Activated T-cell treated with anti-CD3 and anti-CD28 coated beads, Interleukin-2, amount 50 U/mL, for 24 hours (primary cell): Measurements from ENCODE around the gene CHRFAM7A.
"Not testable (repeated sequence)": the region's sequence is repeated elsewhere in the genome, so short reads cannot be mapped to it uniquely, and the experiment has no call there.

ENCODE experiments used
- DNase-seq: peaks from one replicate; pipeline ENCODE4 v3.0.0-alpha.2; 2020
- H3K27ac Mint-ChIP-seq: 2 replicates; pipeline ENCODE4 v1.8.0; 2020; ENCODE audit warnings: mild to moderate bottlenecking, mixed read lengths
- H3K27me3 Mint-ChIP-seq: 2 replicates; pipeline ENCODE4 v1.8.0; 2020; ENCODE audit warnings: mixed read lengths
- H3K36me3 Mint-ChIP-seq: 2 replicates; pipeline ENCODE4 v1.8.0; 2020; ENCODE audit warnings: low read depth, mixed read lengths
- H3K4me1 Mint-ChIP-seq: 2 replicates; pipeline ENCODE4 v1.8.0; 2020; ENCODE audit warnings: low read depth, mixed read lengths
- H3K4me3 Mint-ChIP-seq: 2 replicates; pipeline ENCODE4 v1.8.0; 2020; ENCODE audit warnings: mild to moderate bottlenecking, moderate library complexity, mixed read lengths
- H3K9me3 Mint-ChIP-seq: 2 replicates; pipeline ENCODE4 v1.8.0; 2020; ENCODE audit warnings: mixed read lengths

The CHRFAM7A gene

GRCh38 chr15:30392766-30393663 is at the start of gene CHRFAM7A:
CHRFAM7A (minus strand) TSS chr15:30393540; CDS start chr15:30383351, 10,189 bp downstream.
- not testable (repeated sequence) for H3K9me3 Mint-ChIP-seq, H3K27me3 Mint-ChIP-seq, DNase-seq, H3K4me3 Mint-ChIP-seq, H3K4me1 Mint-ChIP-seq, H3K36me3 Mint-ChIP-seq, H3K27ac Mint-ChIP-seq

- H3K9me3 Mint-ChIP-seq, DNase-seq, H3K27ac Mint-ChIP-seq, H3K4me3 Mint-ChIP-seq, H3K36me3 Mint-ChIP-seq, H3K4me1 Mint-ChIP-seq, H3K27me3 Mint-ChIP-seq: not testable (repeated sequence)
Observed at GRCh38 chr15:30438348-30438747, 45.0 kb upstream of the CHRFAM7A start.

GRCh38 chr15:30435878-30436277 is 42.5 kb upstream of the CHRFAM7A start:
- H3K4me1 Mint-ChIP-seq, DNase-seq, H3K27me3 Mint-ChIP-seq, H3K36me3 Mint-ChIP-seq, H3K4me3 Mint-ChIP-seq, H3K9me3 Mint-ChIP-seq, H3K27ac Mint-ChIP-seq: not testable (repeated sequence)

- H3K4me3 Mint-ChIP-seq, H3K9me3 Mint-ChIP-seq, DNase-seq, H3K36me3 Mint-ChIP-seq, H3K4me1 Mint-ChIP-seq, H3K27me3 Mint-ChIP-seq, H3K27ac Mint-ChIP-seq: not testable (repeated sequence)
Observed at GRCh38 chr15:30420723-30421122, 27.4 kb upstream of the CHRFAM7A start.

GRCh38 chr15:30414160-30414559 is 20.8 kb upstream of the CHRFAM7A start, which contains the start of gene GOLGA8R:
GOLGA8R (minus strand) TSS chr15:30414260; CDS start chr15:30414162, 98 bp downstream.
- H3K4me1 Mint-ChIP-seq = not testable (repeated sequence)

GRCh38 chr15:30407636-30408035 is 14.3 kb upstream of the CHRFAM7A start:
- H3K27me3 Mint-ChIP-seq, H3K4me1 Mint-ChIP-seq, H3K9me3 Mint-ChIP-seq, H3K4me3 Mint-ChIP-seq, H3K36me3 Mint-ChIP-seq, H3K27ac Mint-ChIP-seq, DNase-seq: not testable (repeated sequence)

More at GRCh38 chr15:30414160-30414559, 20.8 kb upstream of the CHRFAM7A start, which contains the start of gene GOLGA8R:
- not testable (repeated sequence) for H3K9me3 Mint-ChIP-seq, H3K36me3 Mint-ChIP-seq, H3K4me3 Mint-ChIP-seq, H3K27me3 Mint-ChIP-seq, H3K27ac Mint-ChIP-seq, DNase-seq

- not testable (repeated sequence) for H3K27ac Mint-ChIP-seq, H3K4me1 Mint-ChIP-seq, H3K36me3 Mint-ChIP-seq, H3K9me3 Mint-ChIP-seq, H3K27me3 Mint-ChIP-seq, H3K4me3 Mint-ChIP-seq
- peak; percentile 83 for DNase-seq
Observed at GRCh38 chr15:30398988-30399387, 5.6 kb upstream of the CHRFAM7A start.

DNA sequence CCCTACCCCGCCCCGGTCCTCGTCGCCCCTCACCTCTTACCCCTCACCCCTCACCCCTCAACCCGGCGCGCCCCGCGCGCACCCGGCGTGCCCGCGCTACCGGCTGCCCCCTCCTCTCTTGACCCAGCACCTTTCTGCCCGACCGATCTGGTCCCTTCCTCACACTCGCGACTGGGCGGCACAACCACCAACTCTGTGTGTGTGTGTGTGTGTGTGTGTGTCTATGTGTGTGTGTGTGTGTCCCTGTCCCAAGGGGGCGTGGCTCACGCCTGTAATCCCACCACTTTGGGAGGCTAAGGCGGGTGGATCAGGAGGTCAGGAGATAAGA is 288 bp upstream of the CHRFAM7A start:
- DNase-seq, H3K4me1 Mint-ChIP-seq, H3K27me3 Mint-ChIP-seq, H3K4me3 Mint-ChIP-seq, H3K36me3 Mint-ChIP-seq, H3K27ac Mint-ChIP-seq, H3K9me3 Mint-ChIP-seq: not testable (repeated sequence)

DNA sequence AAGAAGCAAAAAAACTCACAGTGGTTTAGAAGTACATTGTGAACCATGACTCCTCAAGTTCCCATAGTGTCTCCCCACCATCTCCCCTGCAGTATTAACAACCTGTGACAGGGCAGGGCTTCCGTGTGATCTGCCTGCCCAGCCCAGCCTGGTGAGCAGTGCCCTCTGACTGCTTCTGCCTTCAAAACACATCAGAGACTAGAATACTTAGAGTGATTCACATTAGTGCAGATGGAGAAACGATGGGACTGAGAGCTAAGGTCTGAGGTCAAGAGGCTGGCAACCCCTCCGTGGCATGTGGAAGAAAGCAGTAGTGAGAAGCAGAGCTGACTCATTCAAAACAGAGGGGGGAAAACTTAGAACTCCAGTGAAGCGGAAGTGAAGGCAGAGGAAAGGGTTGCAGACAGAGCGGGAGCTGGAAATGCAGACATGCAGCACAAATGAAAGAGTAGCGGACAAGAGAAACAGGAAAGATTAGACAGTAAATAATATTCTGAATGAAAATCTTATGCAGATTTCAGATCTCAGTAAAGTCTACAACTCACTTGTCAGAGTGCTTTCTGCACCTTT is 6.9 kb downstream of the CHRFAM7A start:
- not testable (repeated sequence) for H3K4me1 Mint-ChIP-seq, H3K9me3 Mint-ChIP-seq

GRCh38 chr15:30377082-30377413 is 16.3 kb downstream of the CHRFAM7A start:
- H3K4me1 Mint-ChIP-seq, H3K9me3 Mint-ChIP-seq, H3K4me3 Mint-ChIP-seq, H3K27ac Mint-ChIP-seq, H3K36me3 Mint-ChIP-seq, H3K27me3 Mint-ChIP-seq, DNase-seq: not testable (repeated sequence)

More for the DNA sequence above, 6.9 kb downstream of the CHRFAM7A start:
- DNase-seq, H3K4me3 Mint-ChIP-seq, H3K36me3 Mint-ChIP-seq, H3K27ac Mint-ChIP-seq, H3K27me3 Mint-ChIP-seq: not testable (repeated sequence)

GRCh38 chr15:30376375-30377081 is 16.8 kb downstream of the CHRFAM7A start:
- not testable (repeated sequence) for H3K4me1 Mint-ChIP-seq, H3K4me3 Mint-ChIP-seq, H3K9me3 Mint-ChIP-seq, H3K27ac Mint-ChIP-seq, DNase-seq, H3K27me3 Mint-ChIP-seq, H3K36me3 Mint-ChIP-seq

DNA sequence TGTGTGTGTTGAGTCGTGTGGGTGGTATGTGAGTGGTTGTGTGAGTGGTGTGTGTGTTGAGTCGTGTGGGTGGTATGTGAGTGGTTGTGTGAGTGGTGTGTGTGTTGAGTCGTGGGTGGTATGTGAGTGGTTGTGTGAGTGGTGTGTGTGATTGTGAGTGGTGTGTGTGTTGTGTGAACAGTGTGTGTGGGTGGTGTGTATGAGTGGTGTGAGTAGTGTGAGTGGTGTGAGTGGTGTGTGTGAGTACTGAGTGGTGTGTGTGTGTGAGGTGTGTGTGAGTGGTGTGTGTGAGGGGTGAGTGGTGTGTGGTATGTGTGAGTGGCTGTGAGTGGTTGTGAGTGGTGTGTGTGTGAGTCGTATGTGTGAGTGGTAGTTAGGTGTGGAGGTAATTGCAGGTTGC is 17.5 kb downstream of the CHRFAM7A start:
- not testable (repeated sequence) for H3K4me1 Mint-ChIP-seq, DNase-seq, H3K27me3 Mint-ChIP-seq, H3K36me3 Mint-ChIP-seq, H3K27ac Mint-ChIP-seq, H3K4me3 Mint-ChIP-seq, H3K9me3 Mint-ChIP-seq

- H3K27ac Mint-ChIP-seq, H3K4me3 Mint-ChIP-seq, DNase-seq, H3K27me3 Mint-ChIP-seq, H3K36me3 Mint-ChIP-seq, H3K9me3 Mint-ChIP-seq, H3K4me1 Mint-ChIP-seq: not testable (repeated sequence)
Observed at GRCh38 chr15:30374862-30375261, 18.5 kb downstream of the CHRFAM7A start.

- not testable (repeated sequence) for H3K27ac Mint-ChIP-seq, H3K36me3 Mint-ChIP-seq, H3K4me3 Mint-ChIP-seq, H3K9me3 Mint-ChIP-seq, H3K27me3 Mint-ChIP-seq, DNase-seq, H3K4me1 Mint-ChIP-seq
Observed at GRCh38 chr15:30368271-30368670, 25.1 kb downstream of the CHRFAM7A start.

DNA sequence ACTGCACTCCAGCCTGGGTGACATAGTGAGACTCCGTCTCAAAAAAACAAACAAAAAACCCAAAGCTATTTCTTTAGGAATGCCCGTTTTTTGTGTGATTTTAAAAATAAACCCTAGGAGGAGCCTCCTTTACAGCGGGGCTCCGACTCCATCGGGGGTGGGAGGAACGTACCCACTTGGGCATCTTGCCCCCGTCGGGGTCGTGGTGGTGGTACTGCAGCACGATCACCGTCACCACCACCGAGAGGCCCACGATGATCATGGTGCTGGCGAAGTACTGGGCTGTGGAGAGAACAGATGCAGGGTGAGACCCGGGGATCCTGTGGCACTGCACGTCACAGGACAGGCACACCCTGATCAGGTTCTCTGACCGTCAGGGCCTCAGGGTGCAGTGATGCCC is 26.1 kb downstream of the CHRFAM7A start:
- H3K4me3 Mint-ChIP-seq, H3K36me3 Mint-ChIP-seq, H3K4me1 Mint-ChIP-seq, H3K27me3 Mint-ChIP-seq, H3K9me3 Mint-ChIP-seq, DNase-seq, H3K27ac Mint-ChIP-seq: not testable (repeated sequence)
